Calu3 (cell line): ENCODE measurements around the gene SH3RF1. TPM values are rescaled to one million over a fixed set of nuclear protein-coding genes. Genes with fewer than 3 reads are reported as not detected.
"Not testable (repeated sequence)": the region's sequence is repeated elsewhere in the genome, so short reads cannot be mapped to it uniquely, and the experiment has no call there.

Experiments used
- BruUV-seq: library from RNA; stranded (reverse); fragments of 400-500 nt; replicated peaks from 2 replicates; lab custom pipeline; 2021; lab: Mats Ljungman, UMichigan
- CTCF ChIA-PET: fragments of 300-600 bp; sonication (Branson Sonifier 250); formaldehyde crosslinking; loops from one replicate; lab custom pipeline; 2022; ENCODE audit warnings: antibody characterized with exemption; lab: Charles Lee
- DNase-seq: peaks from one replicate; pipeline ENCODE4 v3.0.0; 2022
- H3K27ac Mint-ChIP-seq: one replicate; pipeline ENCODE4 v1.8.0; 2022; ENCODE audit warnings: mixed read lengths; ENCODE audit not compliant: unreplicated experiment
- H3K27me3 Mint-ChIP-seq: one replicate; pipeline ENCODE4 v1.8.0; 2022; ENCODE audit warnings: mixed read lengths; ENCODE audit not compliant: unreplicated experiment
- H3K36me3 Mint-ChIP-seq: one replicate; pipeline ENCODE4 v1.8.0; 2022; ENCODE audit warnings: mild to moderate bottlenecking, moderate library complexity, mixed read lengths; ENCODE audit not compliant: insufficient read depth, unreplicated experiment
- H3K4me1 Mint-ChIP-seq: one replicate; pipeline ENCODE4 v1.8.0; 2022; ENCODE audit warnings: mild to moderate bottlenecking, low read depth, mixed read lengths; ENCODE audit not compliant: unreplicated experiment
- H3K4me3 Mint-ChIP-seq: one replicate; pipeline ENCODE4 v1.8.0; 2022; ENCODE audit warnings: mild to moderate bottlenecking, low read depth, moderate library complexity, mixed read lengths; ENCODE audit not compliant: unreplicated experiment
- H3K9me3 Mint-ChIP-seq: one replicate; pipeline ENCODE4 v1.8.0; 2022; ENCODE audit warnings: low read depth, mixed read lengths; ENCODE audit not compliant: unreplicated experiment
- CTCF ChIP-seq: fragments of 200-600 bp; IDR thresholded peaks from one replicate; pipeline ENCODE4 v1.8.0; 2022; ENCODE audit warnings: antibody characterized with exemption; ENCODE audit not compliant: unreplicated experiment
- intact Hi-C: fragments of 100-400 bp; cut with micrococcal nuclease; formaldehyde crosslinking; loops from one replicate; pipeline ENCODE4 v1.10.0; 2022; ENCODE audit not compliant: unreplicated experiment
- total RNA-seq: library from RNA; stranded (reverse); gene quantifications from 2 replicates; pipeline ENCODE4 v1.2.3, GENCODE V29; 2022

The SH3RF1 gene
- total RNA-seq, 1 experiment from 2014 or later = 70.1 TPM

- CTCF ChIA-PET = no interaction called here
- BruUV-seq = no TSS peak
- no peak for DNase-seq
- H3K27ac Mint-ChIP-seq = peak overlapping the region; percentile 21
- peaks cover 10% of the 10 kb centered on the region for H3K36me3 Mint-ChIP-seq
- H3K4me3 Mint-ChIP-seq = no peak overlapping the region
- intact Hi-C loops = no loop called here
- TF ChIP-seq CTCF = no peak
- no peaks in the 10 kb centered on the region for H3K9me3 Mint-ChIP-seq
- H3K27me3 Mint-ChIP-seq = no peaks in the 10 kb centered on the region
- peaks cover 42% of the 10 kb centered on the region for H3K4me1 Mint-ChIP-seq
Measured at GRCh38 chr4:169195032-169195431, 75.7 kb downstream of the SH3RF1 start.

DNA sequence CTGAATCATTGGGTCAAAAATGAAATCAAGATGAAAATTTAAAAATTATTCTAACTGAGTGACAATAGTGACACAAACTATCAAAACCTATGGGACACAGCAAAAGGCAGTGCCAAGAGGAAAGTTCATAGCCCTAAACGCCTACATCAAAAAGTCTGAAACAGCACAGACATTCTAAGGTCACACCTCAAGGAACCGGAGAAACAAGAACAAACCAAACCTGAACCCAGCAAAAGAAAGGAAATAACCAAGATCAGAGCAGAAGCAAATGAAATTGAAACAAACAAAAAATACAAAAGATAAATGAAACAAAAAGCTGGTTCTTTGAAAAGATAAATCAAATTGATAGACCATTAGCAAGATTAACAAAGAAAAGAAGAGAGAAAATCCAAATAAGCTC lies 80.8 kb downstream of the SH3RF1 start:
- CTCF ChIA-PET = interaction anchor here (0.7 kb wide), 1 partner anchor 51 kb away, joined by 3 read pairs; no protein-coding TSS in a partner anchor
- Mint-ChIP-seq H3K4me1 (peaks cover 56% of the 10 kb centered on the region), H3K27ac (peak overlapping the region; percentile 78), H3K4me3 (peak overlapping the region; percentile 46)
- not testable (repeated sequence) for BruUV-seq, H3K36me3 Mint-ChIP-seq, DNase-seq, H3K27me3 Mint-ChIP-seq, H3K9me3 Mint-ChIP-seq
- intact Hi-C loops = loop anchor here (5.0 kb wide), 1 partner anchor 62 kb away; no protein-coding TSS in a partner anchor

DNA sequence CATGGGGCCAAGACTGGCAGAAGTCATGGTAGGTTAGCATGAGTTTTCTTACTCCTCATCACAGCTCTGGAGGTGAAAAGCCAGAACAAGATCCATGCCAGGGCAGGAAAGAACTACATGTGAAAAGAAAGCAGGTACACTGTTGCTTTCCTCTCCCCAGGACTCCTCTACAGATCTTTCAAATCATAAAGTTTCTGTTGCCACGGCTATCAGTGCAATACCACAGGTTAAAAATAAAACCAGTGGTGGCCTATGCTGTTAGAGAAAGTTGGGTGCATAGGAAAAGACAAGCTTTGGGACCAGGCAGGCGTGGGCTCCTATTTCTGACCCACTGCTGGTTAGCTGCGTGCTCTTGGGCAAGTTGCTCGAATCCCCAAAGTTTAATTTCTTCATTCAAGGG lies 81.4 kb downstream of the SH3RF1 start:
- H3K27me3 Mint-ChIP-seq = no peaks in the 10 kb centered on the region
- H3K9me3 Mint-ChIP-seq = no peaks in the 10 kb centered on the region
- H3K4me1 Mint-ChIP-seq = peaks cover 62% of the 10 kb centered on the region
- no TSS peak for BruUV-seq
- CTCF ChIA-PET = no interaction called here
- DNase-seq = no peak
- peak overlapping the region; percentile 46 for H3K4me3 Mint-ChIP-seq
- H3K36me3 Mint-ChIP-seq = peaks cover 10% of the 10 kb centered on the region
- TF ChIP-seq CTCF = no peak
- peak overlapping the region; percentile 78 for H3K27ac Mint-ChIP-seq
- intact Hi-C loops = loop anchor here (5.0 kb wide), 1 partner anchor 63 kb away; no protein-coding TSS in a partner anchor

GRCh38 chr4:169188204-169188603 lies 82.6 kb downstream of the SH3RF1 start:
- TF ChIP-seq CTCF = no peak
- Mint-ChIP-seq H3K4me1 (peaks cover 68% of the 10 kb centered on the region), H3K4me3 (no peak overlapping the region), H3K27me3 (no peaks in the 10 kb centered on the region), H3K27ac (peak overlapping the region; percentile 5), H3K36me3 (peaks cover 10% of the 10 kb centered on the region), H3K9me3 (no peaks in the 10 kb centered on the region)
- intact Hi-C loops = loop anchor here (5.0 kb wide), 1 partner anchor 64 kb away; no protein-coding TSS in a partner anchor
- BruUV-seq = no TSS peak
- CTCF ChIA-PET = interaction anchor here (1.4 kb wide), 1 partner anchor 72 kb away, joined by 3 read pairs; no protein-coding TSS in a partner anchor
- DNase-seq = no peak
